ENCODE measurements around the gene TCF12. TPM values are rescaled to one million over a fixed set of nuclear protein-coding genes. Genes with fewer than 3 reads are reported as not detected.

The TCF12 gene
- total RNA-seq, 1 experiment from 2014 or later = 76.7 TPM

- Histone ChIP-seq H2BK20ac (ENCODE audit: low read depth, low read length, poor library complexity, severe bottlenecking) (no peak overlapping the region), H2BK15ac (ENCODE audit: low read depth, low read length) (no peak overlapping the region), H3K4me1 (ENCODE audit: insufficient read depth, low read length) (peaks cover 6% of the 10 kb centered on the region), H3K23ac (ENCODE audit: insufficient read length, low read depth, low read length) (no peak overlapping the region), H2BK5ac (ENCODE audit: insufficient read length, low read length) (no peak overlapping the region), H4K91ac (ENCODE audit: insufficient read length, low read depth, low read length) (no peak overlapping the region), H3K14ac (ENCODE audit: insufficient read depth, low read length) (no peak overlapping the region), H4K20me1 (ENCODE audit: control insufficient read depth, insufficient read depth, insufficient read length) (no peaks in the 10 kb centered on the region), H3K56ac (ENCODE audit: insufficient read length, low read depth, low read length) (no peak overlapping the region), H3K9me3 (ENCODE audit: control insufficient read depth, low read depth, low read length) (no peaks in the 10 kb centered on the region), H3K27me3 (ENCODE audit: insufficient read depth, low read length) (no peaks in the 10 kb centered on the region), H3K79me2 (ENCODE audit: insufficient read depth, low read length) (no peaks in the 10 kb centered on the region), H2AK5ac (ENCODE audit: insufficient read length, low read length) (no peak overlapping the region), H2BK12ac (ENCODE audit: insufficient read length, low read depth, low read length) (no peak overlapping the region), H3K18ac (ENCODE audit: insufficient read length, low read depth, low read length) (no peak overlapping the region), H2BK120ac (ENCODE audit: low read depth, low read length, poor library complexity, severe bottlenecking) (no peak overlapping the region), H3K4ac (ENCODE audit: low read depth, low read length) (no peak overlapping the region), H3K23me2 (ENCODE audit: insufficient read length, low read depth, low read length, poor library complexity, severe bottlenecking) (no peaks in the 10 kb centered on the region), H3K79me1 (ENCODE audit: insufficient read depth, low read depth, low read length, poor library complexity, severe bottlenecking) (peaks cover 3% of the 10 kb centered on the region), H3T11ph (ENCODE audit: low read length) (no peak overlapping the region), H4K5ac (ENCODE audit: insufficient read length, low read depth, low read length) (no peak overlapping the region), H4K8ac (replicated peaks; ENCODE audit: insufficient read length, low read depth, low read length) (no peak overlapping the region), H3K4me2 (ENCODE audit: insufficient read depth, insufficient read length, low read length) (no peak overlapping the region), H3K27ac (ENCODE audit: insufficient read length, low read depth, low read length) (no peak overlapping the region), H3K9ac (ENCODE audit: extremely low read depth, insufficient read length, low read length) (no peak overlapping the region), H2AFZ (ENCODE audit: low read length) (no peak overlapping the region)
- no peak for TF ChIP-seq CTCF (conservative IDR thresholded peaks at IDR 0.05)
- Mint-ChIP-seq H3K36me3 (ENCODE audit: insufficient read depth in 1 of 3, low read depth in 3 of 3) (peaks cover 1 to 5% (median 2%) of the 10 kb centered on the region in 3 experiments; a peak in 4 of 7 replicates), H3K4me3 (no peak overlapping the region), H3K9me3 (no peaks in the 10 kb centered on the region), H3K4me1 (peaks cover 37% of the 10 kb centered on the region in 2 experiments), H3K27ac (peak overlapping the region in 1 of 3 experiments; percentile 24; a peak in 1 of 7 replicates), H3K27me3 (ENCODE audit: low read depth) (no peaks in the 10 kb centered on the region)
- no CpG with 5 or more reads among the region's 3 CpGs for WGBS (ENCODE audit: extremely low coverage, insufficient read length, low lambda C conversion rate)
- DNase-seq = no peak
These were observed 210.6 kb downstream of the TCF12 start for GRCh38 chr15:57129064-57129463.

All from H9 (cell line).